B cell (primary cell): Measurements from ENCODE around the gene RGL3.

ENCODE experiments used
- CTCF ChIP-seq: fragments of 200-600 bp; IDR thresholded peaks from one replicate; pipeline ENCODE4 v1.8.0; 2022; ENCODE audit warnings: antibody characterized with exemption, mild to moderate bottlenecking
- EZH2 ChIP-seq: IDR thresholded peaks from 2 replicates; pipeline ENCODE4 v1.6.1; 2012; ENCODE audit warnings: borderline replicate concordance, low read depth, mild to moderate bottlenecking, moderate library complexity, low read length; ENCODE audit not compliant: insufficient read depth, poor library complexity, severe bottlenecking

DNA sequence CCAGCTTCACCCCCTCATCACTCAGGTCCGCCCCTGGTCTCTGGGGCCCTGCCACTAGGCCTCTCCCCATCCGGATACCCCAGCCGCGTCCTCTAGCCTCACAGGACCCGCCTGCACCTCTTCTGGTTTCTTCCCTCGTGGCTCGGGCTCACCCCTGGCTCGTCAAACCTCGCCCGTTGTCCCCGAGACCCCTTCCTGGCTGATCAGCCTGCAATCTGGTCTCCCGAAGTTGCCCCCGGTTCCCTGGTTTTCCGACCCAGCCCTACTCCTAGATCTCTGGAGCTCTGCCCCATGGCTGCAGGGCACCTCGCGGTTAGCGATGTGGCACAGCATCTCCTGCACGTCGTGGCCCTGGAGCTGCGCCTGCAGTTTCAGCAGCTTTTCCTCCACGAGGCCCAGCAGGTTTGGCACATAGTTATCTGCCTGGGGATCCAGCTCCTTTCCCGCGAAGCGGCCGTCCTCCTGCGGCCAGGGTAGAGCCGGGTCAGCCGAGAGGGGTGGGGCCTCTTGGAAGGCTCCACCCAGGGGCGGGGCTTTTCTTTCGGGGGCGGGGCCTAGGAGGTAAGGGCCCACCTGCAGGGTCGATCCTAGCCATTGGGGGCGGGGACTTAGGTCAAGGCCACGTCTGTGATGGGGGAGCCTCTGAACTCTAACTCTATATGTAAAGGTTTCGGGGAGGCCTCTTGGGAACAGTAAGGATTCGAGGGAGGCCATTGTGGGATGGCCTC lies 2.4 kb upstream of the RGL3 start:
- TF ChIP-seq CTCF (no peak), EZH2 (no peak)
